ENCODE results near the gene MPP2.
"Not testable (repeated sequence)": the region's sequence is repeated elsewhere in the genome, so short reads cannot be mapped to it uniquely, and the experiment has no call there.

DNA sequence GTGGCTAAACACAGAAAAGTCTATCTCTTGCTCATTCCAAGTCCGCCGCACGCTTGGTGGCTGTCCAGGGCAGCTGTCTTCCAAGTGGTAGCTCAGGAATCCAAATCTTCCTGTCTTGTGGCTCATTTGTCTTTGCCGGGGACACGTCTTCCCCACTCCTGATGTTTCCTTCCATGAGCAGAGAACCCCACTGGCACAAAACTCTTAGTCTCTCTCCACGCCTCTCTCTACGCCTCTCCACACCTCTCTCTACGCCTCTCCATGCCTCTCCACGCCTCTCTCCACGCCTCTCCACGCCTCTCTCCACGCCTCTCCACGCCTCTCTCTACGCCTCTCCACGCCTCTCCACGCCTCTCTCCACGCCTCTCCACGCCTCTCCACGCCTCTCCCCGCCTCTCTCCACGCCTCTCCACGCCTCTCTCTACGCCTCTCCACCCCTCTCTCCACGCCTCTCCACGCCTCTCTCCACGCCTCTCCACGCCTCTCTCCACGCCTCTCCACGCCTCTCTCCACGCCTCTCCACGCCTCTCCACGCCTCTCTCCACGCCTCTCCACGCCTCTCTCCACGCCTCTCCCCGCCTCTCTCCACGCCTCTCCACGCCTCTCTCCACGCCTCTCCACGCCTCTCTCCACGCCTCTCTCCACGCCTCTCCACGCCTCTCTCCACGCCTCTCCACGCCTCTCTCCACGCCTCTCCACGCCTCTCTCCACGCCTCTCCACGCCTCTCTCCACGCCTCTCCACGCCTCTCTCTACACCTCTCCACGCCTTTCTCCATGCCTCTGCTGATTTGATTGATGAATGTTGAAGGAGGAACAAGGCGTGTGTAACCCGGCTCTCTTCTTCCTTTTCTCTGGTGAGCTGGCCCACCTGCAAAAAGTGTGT is 65.0 kb downstream of the MPP2 start:
- not testable (repeated sequence) for TF ChIP-seq SP1 (IDR thresholded peaks at IDR 0.05); NFRKB (IDR thresholded peaks at IDR 0.05); FOXM1 (IDR thresholded peaks at IDR 0.05; ENCODE audit: borderline replicate concordance); FOXA1 (IDR thresholded peaks at IDR 0.05); ZNF384 (IDR thresholded peaks at IDR 0.05); LEF1 (IDR thresholded peaks at IDR 0.05; ENCODE audit: borderline replicate concordance)
- TF ChIP-seq, protein P1, sequence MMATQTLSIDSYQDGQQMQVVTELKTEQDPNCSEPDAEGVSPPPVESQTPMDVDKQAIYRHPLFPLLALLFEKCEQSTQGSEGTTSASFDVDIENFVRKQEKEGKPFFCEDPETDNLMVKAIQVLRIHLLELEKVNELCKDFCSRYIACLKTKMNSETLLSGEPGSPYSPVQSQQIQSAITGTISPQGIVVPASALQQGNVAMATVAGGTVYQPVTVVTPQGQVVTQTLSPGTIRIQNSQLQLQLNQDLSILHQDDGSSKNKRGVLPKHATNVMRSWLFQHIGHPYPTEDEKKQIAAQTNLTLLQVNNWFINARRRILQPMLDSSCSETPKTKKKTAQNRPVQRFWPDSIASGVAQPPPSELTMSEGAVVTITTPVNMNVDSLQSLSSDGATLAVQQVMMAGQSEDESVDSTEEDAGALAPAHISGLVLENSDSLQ (IDR thresholded peaks at IDR 0.05): not testable (repeated sequence)

All from HEK293T (cell line).